ENCODE data around the gene AXIN1.

The AXIN1 gene

DNA sequence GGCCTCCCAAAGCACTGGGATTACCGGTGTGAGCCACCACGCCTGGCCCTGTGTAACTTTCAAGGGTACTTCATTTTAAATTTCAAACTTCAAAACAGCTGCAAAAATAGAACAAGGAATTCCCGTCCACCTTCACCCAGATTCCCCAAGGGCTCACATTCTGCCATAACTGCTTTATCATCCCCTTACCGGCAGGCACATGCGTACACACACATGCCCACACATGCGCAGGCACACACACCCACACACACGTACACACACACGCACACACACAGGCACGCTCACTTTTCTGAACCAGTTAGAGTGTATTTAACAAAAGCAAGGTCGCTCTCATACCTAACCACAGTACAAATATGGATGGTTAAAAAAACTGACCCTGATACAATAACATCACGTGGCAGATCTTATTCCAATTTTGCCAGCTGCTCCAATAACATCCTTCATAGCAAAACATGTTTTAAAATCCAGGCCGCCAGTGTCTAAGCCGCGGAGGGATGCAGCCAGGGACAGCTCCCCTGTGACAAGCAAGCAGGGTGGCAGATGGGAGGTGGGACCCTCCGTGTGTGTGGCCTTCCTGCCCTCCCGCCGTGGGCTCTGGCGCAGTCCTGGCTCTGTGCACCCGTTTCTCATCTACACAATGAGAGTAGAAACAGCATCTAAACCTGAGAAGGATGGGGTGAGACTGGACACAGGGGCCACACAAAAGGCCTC, 46.5 kb downstream of the AXIN1 start:
- DNase-seq (ENCODE audit: low read depth) = no peak
- no peak overlapping the region for H3K4me3 ChIP-seq (ENCODE audit: low read length)
- TF ChIP-seq, protein P1, sequence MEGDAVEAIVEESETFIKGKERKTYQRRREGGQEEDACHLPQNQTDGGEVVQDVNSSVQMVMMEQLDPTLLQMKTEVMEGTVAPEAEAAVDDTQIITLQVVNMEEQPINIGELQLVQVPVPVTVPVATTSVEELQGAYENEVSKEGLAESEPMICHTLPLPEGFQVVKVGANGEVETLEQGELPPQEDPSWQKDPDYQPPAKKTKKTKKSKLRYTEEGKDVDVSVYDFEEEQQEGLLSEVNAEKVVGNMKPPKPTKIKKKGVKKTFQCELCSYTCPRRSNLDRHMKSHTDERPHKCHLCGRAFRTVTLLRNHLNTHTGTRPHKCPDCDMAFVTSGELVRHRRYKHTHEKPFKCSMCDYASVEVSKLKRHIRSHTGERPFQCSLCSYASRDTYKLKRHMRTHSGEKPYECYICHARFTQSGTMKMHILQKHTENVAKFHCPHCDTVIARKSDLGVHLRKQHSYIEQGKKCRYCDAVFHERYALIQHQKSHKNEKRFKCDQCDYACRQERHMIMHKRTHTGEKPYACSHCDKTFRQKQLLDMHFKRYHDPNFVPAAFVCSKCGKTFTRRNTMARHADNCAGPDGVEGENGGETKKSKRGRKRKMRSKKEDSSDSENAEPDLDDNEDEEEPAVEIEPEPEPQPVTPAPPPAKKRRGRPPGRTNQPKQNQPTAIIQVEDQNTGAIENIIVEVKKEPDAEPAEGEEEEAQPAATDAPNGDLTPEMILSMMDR (conservative IDR thresholded peaks at IDR 0.05; ENCODE audit: low read length) = no peak

DNA sequence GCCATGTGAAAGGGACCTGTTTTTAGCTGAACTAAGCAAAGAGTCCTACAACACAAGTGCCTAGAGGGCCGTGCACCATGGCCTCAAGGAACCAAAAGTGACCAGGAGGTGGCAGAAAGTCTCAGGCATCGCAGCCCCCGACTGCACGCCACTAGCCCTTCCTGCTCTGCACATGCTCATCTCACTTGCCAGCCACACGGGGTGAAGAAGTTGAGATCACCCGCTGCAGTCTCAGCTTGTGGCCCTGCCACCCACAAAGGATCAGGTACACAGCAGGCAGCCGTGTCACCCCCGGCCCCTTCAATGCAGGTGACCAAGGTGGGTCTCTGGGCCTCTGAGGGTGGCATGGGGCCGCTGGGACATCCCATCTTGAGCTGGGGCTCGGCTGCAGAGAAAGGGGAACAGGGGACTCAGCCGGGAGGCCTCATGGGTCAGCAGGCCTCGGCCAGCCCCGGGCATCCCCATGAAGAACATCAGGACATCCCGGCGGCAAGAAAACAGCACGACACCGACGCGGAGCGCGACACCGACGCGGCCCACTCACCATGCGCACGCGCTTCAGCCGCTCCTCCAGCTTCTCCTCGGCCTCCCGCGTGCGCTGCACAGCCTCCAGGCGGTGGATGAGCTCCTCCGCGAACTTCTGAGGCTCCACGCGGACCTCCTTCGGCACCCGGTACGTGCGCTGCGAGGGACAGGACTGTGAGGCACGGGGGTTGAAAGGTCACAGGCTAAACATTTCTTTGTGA, 48.6 kb downstream of the AXIN1 start:
- TF ChIP-seq, protein P1 (conservative IDR thresholded peaks at IDR 0.05; ENCODE audit: low read length) = no peak
- DNase-seq (ENCODE audit: low read depth) = peak; percentile 7
- H3K4me3 ChIP-seq (ENCODE audit: low read length) = no peak overlapping the region

DNA sequence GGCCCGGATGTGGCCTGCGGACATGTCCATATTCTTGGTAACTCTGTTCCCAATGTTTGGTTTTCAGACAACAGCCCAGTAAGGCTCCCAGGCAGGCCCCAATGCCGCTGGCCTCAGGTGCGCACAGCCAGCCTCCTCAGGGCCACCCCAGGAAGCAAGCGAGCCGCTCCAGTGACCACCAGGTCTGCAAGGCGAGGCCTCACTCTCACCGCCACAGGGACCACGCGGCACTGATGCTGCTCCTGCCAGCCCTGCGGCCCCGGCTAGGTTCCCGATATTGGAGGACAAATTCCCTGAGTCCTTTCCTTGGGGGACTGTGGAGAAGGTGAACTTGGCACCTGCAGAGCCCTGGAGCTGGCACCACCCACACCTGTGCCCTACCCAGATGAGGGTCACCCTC, 50.6 kb downstream of the AXIN1 start:
- TF ChIP-seq, protein P1 (conservative IDR thresholded peaks at IDR 0.05; ENCODE audit: low read length) = no peak
- no peak overlapping the region for H3K4me3 ChIP-seq (ENCODE audit: low read length)
- DNase-seq (ENCODE audit: low read depth) = no peak

DNA sequence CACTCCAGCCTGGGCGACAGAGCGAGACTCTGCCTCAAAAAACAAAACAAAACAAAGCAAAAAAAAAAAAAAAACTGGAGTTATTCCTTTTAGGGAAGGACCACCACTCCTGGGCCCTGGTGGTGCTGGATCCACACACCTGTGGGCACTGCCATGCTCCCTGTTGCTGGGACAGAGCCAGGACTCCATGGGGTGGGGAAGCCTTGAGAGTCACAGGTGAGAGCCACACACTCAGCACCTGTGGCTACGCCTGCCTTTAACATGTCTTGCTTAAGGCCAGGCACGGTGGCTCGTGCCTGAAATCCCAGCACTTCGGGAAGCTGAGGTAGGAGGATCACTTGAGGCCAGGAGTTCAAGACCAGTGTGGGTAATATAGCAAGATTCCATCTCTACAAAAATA, 51.3 kb downstream of the AXIN1 start:
- no peak overlapping the region for H3K4me3 ChIP-seq (ENCODE audit: low read length)
- no peak for DNase-seq (ENCODE audit: low read depth)
- TF ChIP-seq, protein P1 (conservative IDR thresholded peaks at IDR 0.05; ENCODE audit: low read length) = no peak

DNA sequence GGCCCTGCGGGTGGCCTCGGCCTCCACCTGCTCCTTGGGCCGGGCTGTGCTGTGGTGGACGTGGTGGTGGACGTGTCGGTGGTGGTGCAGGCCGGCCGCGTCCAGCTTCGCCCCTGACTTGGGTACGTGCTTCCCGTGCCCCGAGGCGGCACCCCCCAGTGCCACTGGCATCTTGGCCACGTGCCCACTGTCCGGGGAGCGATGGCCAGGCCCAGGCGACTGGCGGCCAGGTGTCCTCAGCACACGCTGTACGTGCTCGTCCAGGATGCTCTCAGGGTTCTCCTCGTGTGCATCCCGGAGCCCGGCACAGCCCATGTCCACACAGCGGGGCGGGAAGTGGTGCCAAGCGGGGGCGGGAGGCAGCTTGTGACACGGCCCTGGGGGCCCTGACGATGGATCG, 54.7 kb downstream of the AXIN1 start:
- TF ChIP-seq, protein P1 (conservative IDR thresholded peaks at IDR 0.05; ENCODE audit: low read length) = no peak
- DNase-seq (ENCODE audit: low read depth) = no peak
- H3K4me3 ChIP-seq (ENCODE audit: low read length) = no peak overlapping the region

DNA sequence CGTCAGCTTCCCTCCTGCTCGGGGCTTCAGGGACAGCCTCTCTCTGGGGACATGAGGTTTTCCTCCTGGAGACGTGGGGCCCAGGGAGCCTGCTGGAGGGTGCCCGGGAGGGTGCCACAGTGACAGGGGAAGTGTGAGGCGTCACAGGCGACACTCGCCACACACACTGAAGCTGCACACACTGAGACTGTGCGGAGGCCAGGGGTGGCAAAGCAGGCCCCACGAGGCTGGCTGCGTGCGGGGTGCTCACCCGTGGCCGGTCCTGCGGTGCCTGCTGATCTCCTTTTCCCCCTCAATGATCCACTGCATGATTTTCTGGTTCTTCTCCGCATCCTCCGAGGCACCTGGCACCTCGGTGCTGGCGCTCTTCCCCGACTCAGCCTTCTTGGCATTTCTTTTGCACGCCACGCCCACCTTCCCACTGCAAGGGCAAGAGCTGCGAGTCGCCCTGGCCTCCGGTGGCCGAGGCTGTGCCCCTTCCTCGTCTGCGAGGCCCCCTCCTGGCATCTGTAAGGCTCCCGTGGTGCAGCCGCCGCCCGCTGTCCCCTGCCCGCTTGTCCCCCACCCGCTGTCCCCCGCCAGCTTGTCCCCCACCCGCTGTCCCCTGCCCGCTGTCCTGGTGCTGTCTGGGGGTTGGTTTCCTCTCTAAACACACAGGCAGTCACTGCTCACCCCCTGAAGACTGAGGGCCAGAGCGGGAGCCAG, 55.6 kb downstream of the AXIN1 start:
- DNase-seq (ENCODE audit: low read depth) = no peak
- TF ChIP-seq, protein P1 (conservative IDR thresholded peaks at IDR 0.05; ENCODE audit: low read length) = no peak

More for the DNA sequence above, 55.6 kb downstream of the AXIN1 start:
- H3K4me3 ChIP-seq (ENCODE audit: low read length) = no peak overlapping the region
